ENCODE results near the gene PPP6R2.

The PPP6R2 gene

GRCh38 chr22:50342651-50343540 is at the start of gene PPP6R2:
PPP6R2 (plus strand) TSS chr22:50343327; CDS start chr22:50393909, 50,582 bp downstream.
- TF ChIP-seq GATA2 (IDR thresholded peaks at IDR 0.05; ENCODE audit: low read depth, low read length) (no peak), GATA3 (IDR thresholded peaks at IDR 0.05; ENCODE audit: low read depth, low read length) (no peak)

GRCh38 chr22:50293441-50294318 is 49.4 kb upstream of the PPP6R2 start:
- no peak for TF ChIP-seq GATA3 (IDR thresholded peaks at IDR 0.05; ENCODE audit: low read depth, low read length)

- TF ChIP-seq GATA2 (IDR thresholded peaks at IDR 0.05; ENCODE audit: low read depth, low read length), result no peak
- TF ChIP-seq GATA3 (IDR thresholded peaks at IDR 0.05; ENCODE audit: low read depth, low read length), result no peak
Observed at GRCh38 chr22:50294319-50294656, 48.8 kb upstream of the PPP6R2 start.

GRCh38 chr22:50296658-50297490 is 46.3 kb upstream of the PPP6R2 start:
- TF ChIP-seq GATA2 (IDR thresholded peaks at IDR 0.05; ENCODE audit: low read depth, low read length) (no peak), GATA3 (IDR thresholded peaks at IDR 0.05; ENCODE audit: low read depth, low read length) (no peak)

GRCh38 chr22:50297510-50298265 is 45.4 kb upstream of the PPP6R2 start:
- TF ChIP-seq GATA2 (IDR thresholded peaks at IDR 0.05; ENCODE audit: low read depth, low read length), result no peak
- no peak for TF ChIP-seq GATA3 (IDR thresholded peaks at IDR 0.05; ENCODE audit: low read depth, low read length)

GRCh38 chr22:50298266-50298637 is 44.9 kb upstream of the PPP6R2 start:
- no peak for TF ChIP-seq GATA3 (IDR thresholded peaks at IDR 0.05; ENCODE audit: low read depth, low read length)
- TF ChIP-seq GATA2 (IDR thresholded peaks at IDR 0.05; ENCODE audit: low read depth, low read length), result no peak

- TF ChIP-seq GATA3 (IDR thresholded peaks at IDR 0.05; ENCODE audit: low read depth, low read length) (no peak), GATA2 (IDR thresholded peaks at IDR 0.05; ENCODE audit: low read depth, low read length) (no peak)
Observed at GRCh38 chr22:50298937-50299784, 44.0 kb upstream of the PPP6R2 start.

- TF ChIP-seq GATA3 (IDR thresholded peaks at IDR 0.05; ENCODE audit: low read depth, low read length) (no peak), GATA2 (IDR thresholded peaks at IDR 0.05; ENCODE audit: low read depth, low read length) (no peak)
Observed at GRCh38 chr22:50299785-50300619, 43.1 kb upstream of the PPP6R2 start.

- no peak for TF ChIP-seq GATA3 (IDR thresholded peaks at IDR 0.05; ENCODE audit: low read depth, low read length)
- TF ChIP-seq GATA2 (IDR thresholded peaks at IDR 0.05; ENCODE audit: low read depth, low read length), result no peak
Observed at GRCh38 chr22:50300620-50301257, 42.4 kb upstream of the PPP6R2 start.

- TF ChIP-seq GATA3 (IDR thresholded peaks at IDR 0.05; ENCODE audit: low read depth, low read length) (no peak), GATA2 (IDR thresholded peaks at IDR 0.05; ENCODE audit: low read depth, low read length) (peak; percentile 20; the same call in 1 of the 2 replicates)
Observed at GRCh38 chr22:50301581-50301991, 41.5 kb upstream of the PPP6R2 start.

GRCh38 chr22:50302041-50302541 is 41.0 kb upstream of the PPP6R2 start:
- TF ChIP-seq GATA2 (IDR thresholded peaks at IDR 0.05; ENCODE audit: low read depth, low read length) (no peak), GATA3 (IDR thresholded peaks at IDR 0.05; ENCODE audit: low read depth, low read length) (no peak)

Measured in SH-SY5Y (cell line).